H1 (cell line): ENCODE results near the gene PLP2. TPM values are rescaled to one million over a fixed set of nuclear protein-coding genes. Genes with fewer than 3 reads are reported as not detected.

ENCODE experiments used
- CTBP2 ChIP-seq: IDR thresholded peaks from 2 replicates; pipeline ENCODE4 v1.7.0; 2011; ENCODE audit warnings: borderline replicate concordance, mild to moderate bottlenecking, moderate library complexity, mixed read lengths, low read length; ENCODE audit not compliant: insufficient read depth, insufficient read length
- E2F6 ChIP-seq: IDR thresholded peaks from 2 replicates; pipeline ENCODE4 v1.6.1; 2012; ENCODE audit warnings: inconsistent platforms
- EZH2 ChIP-seq: fragments of 200-600 bp; sonication (generic); IDR thresholded peaks from 2 replicates; pipeline ENCODE4 v1.7.1; 2012; ENCODE audit warnings: low read depth, mild to moderate bottlenecking, moderate library complexity, low read length, inconsistent platforms; ENCODE audit not compliant: severe bottlenecking
- POU5F1 ChIP-seq: IDR thresholded peaks from 2 replicates; pipeline ENCODE4 v1.6.1; 2011; ENCODE audit warnings: low read depth, mild to moderate bottlenecking, low read length, moderate library complexity
- polyA plus RNA-seq, 7 experiments: library from polyadenylated mRNA; depleted of rRNA in 3 of 7; stranded (reverse) in 5 of 7; unstranded in 2 of 7; fragments of >200 nt in 5 of 7; fragments of 200-250 nt in 2 of 7; gene quantifications; 1 replicate in 5 of 7; 2 replicates in 1 of 7; 4 replicates in 1 of 7; pipeline versions ENCODE4 v1.2.1 to v1.2.3, GENCODE V29; 2011 to 2013; ENCODE audit warnings: missing spikeins in 2 of 7, mixed read lengths in 2 of 7
- total RNA-seq: library from RNA; stranded (reverse); fragmentation: NEBNext Ultra II Directional; extraction: Animal tissue kit (Norgen Biotek cat#: 25700); gene quantifications from 2 replicates; pipeline ENCODE4 v1.2.1, GENCODE V29; 2021

PLP2 gene
- total and polyA plus RNA-seq, 2 of the 8 experiments (the other 6 are each of a cell fraction or from before 2014, with no cell fraction given), result 10.3 to 23.4 TPM

GRCh38 chrX:49214416-49214815 is 42.7 kb downstream of the PLP2 start (continued):
- TF ChIP-seq CTBP2, result no peak
- no peak for TF ChIP-seq E2F6
- no peak for TF ChIP-seq EZH2
- TF ChIP-seq POU5F1, result no peak
